Measurements from ENCODE around the gene DIO2.

DIO2 gene

GRCh38 chr14:80167793-80168448 is 43.4 kb downstream of the DIO2 start:
- DNase-seq (ENCODE audit: low spot score), result no peak

- no peak for DNase-seq (ENCODE audit: low spot score)
These were observed 46.1 kb downstream of the DIO2 start for GRCh38 chr14:80164991-80165721.

- DNase-seq (ENCODE audit: low spot score), result no peak
These were observed 58.5 kb downstream of the DIO2 start for GRCh38 chr14:80152763-80153162.

GRCh38 chr14:80152166-80152565 is 59.1 kb downstream of the DIO2 start:
- no peak for DNase-seq (ENCODE audit: low spot score)

GRCh38 chr14:80150301-80150700 is 61.0 kb downstream of the DIO2 start:
- DNase-seq (ENCODE audit: low spot score), result no peak

All from cerebellar cortex (tissue), 1 donor.